ENCODE results near the gene TSPAN2. TPM values are rescaled to one million over a fixed set of nuclear protein-coding genes. Genes with fewer than 3 reads are reported as not detected.

The TSPAN2 gene
- total and polyA plus RNA-seq, 2 experiments from 2014 or later, result 11.2 to 11.8 TPM

DNA sequence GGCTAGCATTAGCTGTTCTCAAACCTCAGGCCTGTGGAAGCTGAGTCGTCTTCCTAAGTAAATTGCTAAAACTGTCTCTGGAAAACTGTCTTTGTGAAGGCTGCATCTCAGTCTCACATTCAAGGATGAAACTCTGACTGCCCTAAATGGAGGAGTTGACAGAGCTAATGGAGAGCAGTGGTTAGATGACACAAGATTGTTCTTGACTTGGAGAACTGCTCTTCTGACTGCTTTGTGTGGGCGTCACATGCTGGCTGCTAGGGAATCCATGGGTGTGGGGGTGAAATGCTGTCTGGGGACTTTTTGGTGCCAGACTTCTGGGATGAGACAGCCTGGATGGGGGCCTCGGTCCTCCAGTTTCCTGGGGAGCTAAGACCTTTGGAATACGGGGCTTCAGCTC lies 24.5 kb upstream of the TSPAN2 start (continued):
- TF ChIP-seq, protein P1, sequence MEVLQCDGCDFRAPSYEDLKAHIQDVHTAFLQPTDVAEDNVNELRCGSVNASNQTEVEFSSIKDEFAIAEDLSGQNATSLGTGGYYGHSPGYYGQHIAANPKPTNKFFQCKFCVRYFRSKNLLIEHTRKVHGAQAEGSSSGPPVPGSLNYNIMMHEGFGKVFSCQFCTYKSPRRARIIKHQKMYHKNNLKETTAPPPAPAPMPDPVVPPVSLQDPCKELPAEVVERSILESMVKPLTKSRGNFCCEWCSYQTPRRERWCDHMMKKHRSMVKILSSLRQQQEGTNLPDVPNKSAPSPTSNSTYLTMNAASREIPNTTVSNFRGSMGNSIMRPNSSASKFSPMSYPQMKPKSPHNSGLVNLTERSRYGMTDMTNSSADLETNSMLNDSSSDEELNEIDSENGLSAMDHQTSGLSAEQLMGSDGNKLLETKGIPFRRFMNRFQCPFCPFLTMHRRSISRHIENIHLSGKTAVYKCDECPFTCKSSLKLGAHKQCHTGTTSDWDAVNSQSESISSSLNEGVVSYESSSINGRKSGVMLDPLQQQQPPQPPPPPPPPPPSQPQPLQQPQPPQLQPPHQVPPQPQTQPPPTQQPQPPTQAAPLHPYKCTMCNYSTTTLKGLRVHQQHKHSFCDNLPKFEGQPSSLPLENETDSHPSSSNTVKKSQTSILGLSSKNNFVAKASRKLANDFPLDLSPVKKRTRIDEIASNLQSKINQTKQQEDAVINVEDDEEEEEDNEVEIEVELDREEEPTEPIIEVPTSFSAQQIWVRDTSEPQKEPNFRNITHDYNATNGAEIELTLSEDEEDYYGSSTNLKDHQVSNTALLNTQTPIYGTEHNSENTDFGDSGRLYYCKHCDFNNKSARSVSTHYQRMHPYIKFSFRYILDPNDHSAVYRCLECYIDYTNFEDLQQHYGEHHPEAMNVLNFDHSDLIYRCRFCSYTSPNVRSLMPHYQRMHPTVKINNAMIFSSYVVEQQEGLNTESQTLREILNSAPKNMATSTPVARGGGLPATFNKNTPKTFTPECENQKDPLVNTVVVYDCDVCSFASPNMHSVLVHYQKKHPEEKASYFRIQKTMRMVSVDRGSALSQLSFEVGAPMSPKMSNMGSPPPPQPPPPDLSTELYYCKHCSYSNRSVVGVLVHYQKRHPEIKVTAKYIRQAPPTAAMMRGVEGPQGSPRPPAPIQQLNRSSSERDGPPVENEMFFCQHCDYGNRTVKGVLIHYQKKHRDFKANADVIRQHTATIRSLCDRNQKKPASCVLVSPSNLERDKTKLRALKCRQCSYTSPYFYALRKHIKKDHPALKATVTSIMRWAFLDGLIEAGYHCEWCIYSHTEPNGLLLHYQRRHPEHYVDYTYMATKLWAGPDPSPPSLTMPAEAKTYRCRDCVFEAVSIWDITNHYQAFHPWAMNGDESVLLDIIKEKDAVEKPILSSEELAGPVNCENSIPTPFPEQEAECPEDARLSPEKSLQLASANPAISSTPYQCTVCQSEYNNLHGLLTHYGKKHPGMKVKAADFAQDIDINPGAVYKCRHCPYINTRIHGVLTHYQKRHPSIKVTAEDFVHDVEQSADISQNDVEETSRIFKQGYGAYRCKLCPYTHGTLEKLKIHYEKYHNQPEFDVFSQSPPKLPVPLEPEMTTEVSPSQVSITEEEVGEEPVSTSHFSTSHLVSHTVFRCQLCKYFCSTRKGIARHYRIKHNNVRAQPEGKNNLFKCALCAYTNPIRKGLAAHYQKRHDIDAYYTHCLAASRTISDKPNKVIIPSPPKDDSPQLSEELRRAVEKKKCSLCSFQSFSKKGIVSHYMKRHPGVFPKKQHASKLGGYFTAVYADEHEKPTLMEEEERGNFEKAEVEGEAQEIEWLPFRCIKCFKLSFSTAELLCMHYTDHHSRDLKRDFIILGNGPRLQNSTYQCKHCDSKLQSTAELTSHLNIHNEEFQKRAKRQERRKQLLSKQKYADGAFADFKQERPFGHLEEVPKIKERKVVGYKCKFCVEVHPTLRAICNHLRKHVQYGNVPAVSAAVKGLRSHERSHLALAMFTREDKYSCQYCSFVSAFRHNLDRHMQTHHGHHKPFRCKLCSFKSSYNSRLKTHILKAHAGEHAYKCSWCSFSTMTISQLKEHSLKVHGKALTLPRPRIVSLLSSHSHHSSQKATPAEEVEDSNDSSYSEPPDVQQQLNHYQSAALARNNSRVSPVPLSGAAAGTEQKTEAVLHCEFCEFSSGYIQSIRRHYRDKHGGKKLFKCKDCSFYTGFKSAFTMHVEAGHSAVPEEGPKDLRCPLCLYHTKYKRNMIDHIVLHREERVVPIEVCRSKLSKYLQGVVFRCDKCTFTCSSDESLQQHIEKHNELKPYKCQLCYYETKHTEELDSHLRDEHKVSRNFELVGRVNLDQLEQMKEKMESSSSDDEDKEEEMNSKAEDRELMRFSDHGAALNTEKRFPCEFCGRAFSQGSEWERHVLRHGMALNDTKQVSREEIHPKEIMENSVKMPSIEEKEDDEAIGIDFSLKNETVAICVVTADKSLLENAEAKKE (CRISPR knock-in tag; IDR thresholded peaks at IDR 0.05), result no peak
- TF ChIP-seq STAT1 (IDR thresholded peaks at IDR 0.05; ENCODE audit: unreplicated experiment), result no peak
- TF ChIP-seq, protein P2, sequence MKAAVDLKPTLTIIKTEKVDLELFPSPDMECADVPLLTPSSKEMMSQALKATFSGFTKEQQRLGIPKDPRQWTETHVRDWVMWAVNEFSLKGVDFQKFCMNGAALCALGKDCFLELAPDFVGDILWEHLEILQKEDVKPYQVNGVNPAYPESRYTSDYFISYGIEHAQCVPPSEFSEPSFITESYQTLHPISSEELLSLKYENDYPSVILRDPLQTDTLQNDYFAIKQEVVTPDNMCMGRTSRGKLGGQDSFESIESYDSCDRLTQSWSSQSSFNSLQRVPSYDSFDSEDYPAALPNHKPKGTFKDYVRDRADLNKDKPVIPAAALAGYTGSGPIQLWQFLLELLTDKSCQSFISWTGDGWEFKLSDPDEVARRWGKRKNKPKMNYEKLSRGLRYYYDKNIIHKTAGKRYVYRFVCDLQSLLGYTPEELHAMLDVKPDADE (IDR thresholded peaks at IDR 0.05), result no peak
- TF ChIP-seq EZH2phosphoT487 (IDR thresholded peaks at IDR 0.05; ENCODE audit: unreplicated experiment), result no peak
- TF ChIP-seq, protein P3, sequence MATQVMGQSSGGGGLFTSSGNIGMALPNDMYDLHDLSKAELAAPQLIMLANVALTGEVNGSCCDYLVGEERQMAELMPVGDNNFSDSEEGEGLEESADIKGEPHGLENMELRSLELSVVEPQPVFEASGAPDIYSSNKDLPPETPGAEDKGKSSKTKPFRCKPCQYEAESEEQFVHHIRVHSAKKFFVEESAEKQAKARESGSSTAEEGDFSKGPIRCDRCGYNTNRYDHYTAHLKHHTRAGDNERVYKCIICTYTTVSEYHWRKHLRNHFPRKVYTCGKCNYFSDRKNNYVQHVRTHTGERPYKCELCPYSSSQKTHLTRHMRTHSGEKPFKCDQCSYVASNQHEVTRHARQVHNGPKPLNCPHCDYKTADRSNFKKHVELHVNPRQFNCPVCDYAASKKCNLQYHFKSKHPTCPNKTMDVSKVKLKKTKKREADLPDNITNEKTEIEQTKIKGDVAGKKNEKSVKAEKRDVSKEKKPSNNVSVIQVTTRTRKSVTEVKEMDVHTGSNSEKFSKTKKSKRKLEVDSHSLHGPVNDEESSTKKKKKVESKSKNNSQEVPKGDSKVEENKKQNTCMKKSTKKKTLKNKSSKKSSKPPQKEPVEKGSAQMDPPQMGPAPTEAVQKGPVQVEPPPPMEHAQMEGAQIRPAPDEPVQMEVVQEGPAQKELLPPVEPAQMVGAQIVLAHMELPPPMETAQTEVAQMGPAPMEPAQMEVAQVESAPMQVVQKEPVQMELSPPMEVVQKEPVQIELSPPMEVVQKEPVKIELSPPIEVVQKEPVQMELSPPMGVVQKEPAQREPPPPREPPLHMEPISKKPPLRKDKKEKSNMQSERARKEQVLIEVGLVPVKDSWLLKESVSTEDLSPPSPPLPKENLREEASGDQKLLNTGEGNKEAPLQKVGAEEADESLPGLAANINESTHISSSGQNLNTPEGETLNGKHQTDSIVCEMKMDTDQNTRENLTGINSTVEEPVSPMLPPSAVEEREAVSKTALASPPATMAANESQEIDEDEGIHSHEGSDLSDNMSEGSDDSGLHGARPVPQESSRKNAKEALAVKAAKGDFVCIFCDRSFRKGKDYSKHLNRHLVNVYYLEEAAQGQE (IDR thresholded peaks at IDR 0.05; ENCODE audit: unreplicated experiment), result no peak

All from GM23338 (cell line).